GM19438 (cell line): ENCODE data around the gene ARHGEF10L.

Experiments
- ATAC-seq: cut with Tn5 transposase; IDR thresholded peaks from one replicate; pipeline ENCODE4 v1.9.1; 2021; ENCODE audit warnings: low read depth; ENCODE audit not compliant: unreplicated experiment

Gene ARHGEF10L

GRCh38 chr1:17629460-17629859, 90.0 kb downstream of the ARHGEF10L start:
- ATAC-seq = no peak

- ATAC-seq = no peak
Measured at GRCh38 chr1:17630048-17630830, 90.7 kb downstream of the ARHGEF10L start.

GRCh38 chr1:17630986-17631385, 91.5 kb downstream of the ARHGEF10L start:
- ATAC-seq = no peak

GRCh38 chr1:17631410-17631809, 91.9 kb downstream of the ARHGEF10L start:
- no peak for ATAC-seq

- no peak for ATAC-seq
Measured at GRCh38 chr1:17632106-17632505, 92.6 kb downstream of the ARHGEF10L start.

- no peak for ATAC-seq
Measured at GRCh38 chr1:17632541-17633184, 93.2 kb downstream of the ARHGEF10L start.

GRCh38 chr1:17633654-17634053, 94.2 kb downstream of the ARHGEF10L start:
- no peak for ATAC-seq

GRCh38 chr1:17635276-17635675, 95.8 kb downstream of the ARHGEF10L start:
- no peak for ATAC-seq

GRCh38 chr1:17635811-17636210, 96.3 kb downstream of the ARHGEF10L start:
- no peak for ATAC-seq

- no peak for ATAC-seq
Measured at GRCh38 chr1:17636612-17637011, 97.1 kb downstream of the ARHGEF10L start.

- no peak for ATAC-seq
Measured at GRCh38 chr1:17637055-17637454, 97.6 kb downstream of the ARHGEF10L start.

GRCh38 chr1:17639703-17640340, 100.3 kb downstream of the ARHGEF10L start:
- no peak for ATAC-seq

- ATAC-seq = no peak
Measured at GRCh38 chr1:17640393-17640792, 100.9 kb downstream of the ARHGEF10L start.

GRCh38 chr1:17640975-17641374, 101.5 kb downstream of the ARHGEF10L start:
- no peak for ATAC-seq

- no peak for ATAC-seq
Measured at GRCh38 chr1:17642169-17642568, 102.7 kb downstream of the ARHGEF10L start.

- ATAC-seq = no peak
Measured at GRCh38 chr1:17642943-17643342, 103.4 kb downstream of the ARHGEF10L start.

GRCh38 chr1:17643861-17644703, 104.6 kb downstream of the ARHGEF10L start:
- ATAC-seq = no peak

GRCh38 chr1:17645068-17645911, 105.8 kb downstream of the ARHGEF10L start:
- no peak for ATAC-seq

- ATAC-seq = no peak
Measured at GRCh38 chr1:17646444-17647280, 107.2 kb downstream of the ARHGEF10L start.
